KMS-11 (cell line): ENCODE data around the gene FAM181B.

Experiments
- H2AFZ ChIP-seq: fragments of 200-600 bp; sonication (generic); 2 replicates; pipeline ENCODE4 v1.6.1; 2016; ENCODE audit warnings: antibody characterized with exemption, mixed run types, low read depth
- H3K27ac ChIP-seq: fragments of 200-600 bp; sonication (generic); 2 replicates; pipeline ENCODE4 v1.6.1; 2016; ENCODE audit warnings: mild to moderate bottlenecking, mixed run types
- H3K27me3 ChIP-seq: fragments of 200-600 bp; sonication (generic); 2 replicates; pipeline ENCODE4 v1.6.1; 2017; ENCODE audit warnings: mild to moderate bottlenecking, low read depth, mixed run types, moderate library complexity; ENCODE audit not compliant: insufficient read depth
- H3K36me3 ChIP-seq: fragments of 200-600 bp; sonication (generic); 2 replicates; pipeline ENCODE4 v1.6.1; 2017; ENCODE audit warnings: mild to moderate bottlenecking, mixed run types; ENCODE audit not compliant: insufficient read depth
- H3K4me1 ChIP-seq: fragments of 200-600 bp; sonication (generic); 2 replicates; pipeline ENCODE4 v1.6.1; 2016; ENCODE audit warnings: mild to moderate bottlenecking, low read depth, mixed run types; ENCODE audit not compliant: poor library complexity, severe bottlenecking
- H3K4me2 ChIP-seq: fragments of 200-600 bp; sonication (generic); 2 replicates; pipeline ENCODE4 v1.7.0; 2016; ENCODE audit warnings: mild to moderate bottlenecking, mixed run types
- H3K4me3 ChIP-seq: fragments of 200-600 bp; sonication (generic); IDR thresholded peaks from 2 replicates; pipeline ENCODE4 v1.6.1; 2017; ENCODE audit warnings: low read depth, low read length, mixed read lengths; ENCODE audit not compliant: insufficient read depth
- H3K79me2 ChIP-seq: fragments of 200-600 bp; sonication (generic); 2 replicates; pipeline ENCODE4 v1.6.1; 2016; ENCODE audit warnings: low read depth, mixed run types; ENCODE audit not compliant: insufficient read depth
- H3K9ac ChIP-seq: fragments of 200-600 bp; sonication (generic); 2 replicates; pipeline ENCODE4 v1.6.1; 2016; ENCODE audit warnings: mild to moderate bottlenecking, mixed run types
- H4K20me1 ChIP-seq: fragments of 200-600 bp; sonication (generic); 2 replicates; pipeline ENCODE4 v1.6.1; 2016; ENCODE audit warnings: mild to moderate bottlenecking, mixed run types; ENCODE audit not compliant: insufficient read depth
- CTCF ChIP-seq: fragments of 200-600 bp; sonication (generic); conservative IDR thresholded peaks from 2 replicates; pipeline ENCODE4 v1.6.1; 2017; ENCODE audit warnings: low read depth, mild to moderate bottlenecking, antibody characterized with exemption, low read length, moderate library complexity, mixed read lengths

The FAM181B gene

GRCh38 chr11:82733444-82734119 lies at the start of gene FAM181B:
Gene FAM181B, minus strand, starts transcription at chr11:82733864. Its CDS starts 135 bp downstream, at chr11:82733729.
- Histone ChIP-seq H3K4me3 (no peak within 1 kb of the TSS), H4K20me1 (no peaks in the 10 kb centered on the region), H3K9ac (no peak within 1 kb of the TSS), H3K36me3 (no peaks in the 10 kb centered on the region), H3K27me3 (no peaks in the 10 kb centered on the region), H3K79me2 (no peaks in the 10 kb centered on the region), H3K27ac (no peak within 1 kb of the TSS), H2AFZ (peak within 1 kb of the TSS; percentile 53; the same call in 1 of the 2 replicates), H3K4me2 (no peak within 1 kb of the TSS; the same call in 1 of the 2 replicates), H3K4me1 (no peaks in the 10 kb centered on the region)
- TF ChIP-seq CTCF, result no peak

- Histone ChIP-seq H3K4me2 (no peak overlapping the region), H3K9ac (no peak overlapping the region), H2AFZ (no peak overlapping the region), H4K20me1 (no peaks in the 10 kb centered on the region), H3K27ac (no peak overlapping the region), H3K79me2 (no peaks in the 10 kb centered on the region), H3K36me3 (no peaks in the 10 kb centered on the region), H3K4me3 (no peak overlapping the region), H3K27me3 (no peaks in the 10 kb centered on the region), H3K4me1 (no peaks in the 10 kb centered on the region)
- TF ChIP-seq CTCF, result no peak
These were observed 49.2 kb upstream of the FAM181B start for GRCh38 chr11:82782825-82783374.

GRCh38 chr11:82778776-82779175 lies 45.1 kb upstream of the FAM181B start:
- H4K20me1 ChIP-seq, result no peaks in the 10 kb centered on the region
- no peak overlapping the region for H3K4me2 ChIP-seq
- no peaks in the 10 kb centered on the region for H3K4me1 ChIP-seq
- no peak overlapping the region for H3K27ac ChIP-seq
- no peak overlapping the region for H3K9ac ChIP-seq
- TF ChIP-seq CTCF, result no peak
- no peak overlapping the region for H3K4me3 ChIP-seq
- H2AFZ ChIP-seq, result no peak overlapping the region
- no peaks in the 10 kb centered on the region for H3K36me3 ChIP-seq
- no peaks in the 10 kb centered on the region for H3K79me2 ChIP-seq
- H3K27me3 ChIP-seq, result no peaks in the 10 kb centered on the region

GRCh38 chr11:82776377-82776776 lies 42.7 kb upstream of the FAM181B start:
- H3K4me1 ChIP-seq, result no peaks in the 10 kb centered on the region
- TF ChIP-seq CTCF, result no peak
- H3K4me2 ChIP-seq, result no peak overlapping the region
- no peaks in the 10 kb centered on the region for H3K27me3 ChIP-seq
- peak overlapping the region; percentile 42; the same call in 1 of the 2 replicates for H2AFZ ChIP-seq
- H3K9ac ChIP-seq, result no peak overlapping the region
- no peaks in the 10 kb centered on the region for H3K79me2 ChIP-seq
- no peak overlapping the region for H3K27ac ChIP-seq
- no peaks in the 10 kb centered on the region for H4K20me1 ChIP-seq
- no peaks in the 10 kb centered on the region for H3K36me3 ChIP-seq
- no peak overlapping the region for H3K4me3 ChIP-seq
